K562 (cell line): ENCODE data around the gene PCBP4. TPM values are rescaled to one million over a fixed set of nuclear protein-coding genes. Genes with fewer than 3 reads are reported as not detected.

ENCODE experiments used
- ATAC-seq: fragments of 200-7000 bp; cut with Tn5 transposase; 3 replicates; pipeline ENCODE4 v1.9.1; 2020; ENCODE audit warnings: moderate library complexity
- BruUV-seq: library from RNA; stranded (reverse); fragments of 400-500 nt; replicated peaks from 2 replicates; lab custom pipeline; 2021; lab: Mats Ljungman, UMichigan
- CTCF ChIA-PET: fragments of 300-600 bp; formaldehyde crosslinking; extraction: SDS; loops from one replicate; lab custom pipeline; 2021; ENCODE audit warnings: low intra/inter-chr PET ratio; lab: Yijun Ruan, JAX
- POLR2A ChIA-PET: fragments of 300-600, 350-650 bp; sonication (Branson Sonifier 250); formaldehyde crosslinking; extraction: SDS; loops from one replicate; lab custom pipeline; 2021; ENCODE audit warnings: antibody characterized with exemption, inconsistent platforms; lab: Yijun Ruan, JAX
- DNase-seq, 4 experiments: peaks; one replicate each; pipeline versions ENCODE4 v3.0.0 to v3.0.0-alpha.2; 2011 to 2018; ENCODE audit warnings: low spot score in 3 of 4, mixed read lengths in 3 of 4; ENCODE audit errors: extremely low read depth in 1 of 4
- FAIRE-seq: peaks from 2 replicates; lab custom pipeline; 2011; peaks lifted over from hg19 to GRCh38; lab: Jason Lieb, UNC
- H2AFZ ChIP-seq: 2 replicates; pipeline ENCODE4 v1.6.0; 2011; ENCODE audit warnings: low read depth, low read length, control low read depth, inconsistent platforms
- H3K27ac ChIP-seq: fragments of 200-600 bp; 3 replicates; pipeline ENCODE4 v1.8.0; 2011; ENCODE audit warnings: low read depth, mild to moderate bottlenecking, control low read depth, inconsistent platforms, low read length, moderate library complexity, mixed read lengths; ENCODE audit errors: extremely low read depth
- H3K27me3 ChIP-seq, 2 experiments: fragments of 300-600 bp in 1 of 2; 2 replicates in 1 of 2; 3 replicates in 1 of 2; pipeline versions ENCODE4 v1.6.0 to v1.8.0; 2011; ENCODE audit warnings: inconsistent platforms in 2 of 2, low read length in 2 of 2, mild to moderate bottlenecking in 1 of 2, mixed read lengths in 1 of 2, moderate library complexity in 1 of 2; ENCODE audit not compliant: control insufficient read depth in 2 of 2, insufficient read depth in 2 of 2
- H3K36me3 ChIP-seq: fragments of 300-600 bp; 3 replicates; pipeline ENCODE4 v1.8.0; 2011; ENCODE audit warnings: mild to moderate bottlenecking, low read length, inconsistent platforms; ENCODE audit not compliant: control insufficient read depth, insufficient read depth
- H3K4me1 ChIP-seq, 2 experiments: fragments of 200-600 bp in 1 of 2; replicated peaks in 1 of 2; 2 replicates in 1 of 2; 3 replicates in 1 of 2; pipeline versions ENCODE4 v1.5.1 to v1.8.0; 2011; ENCODE audit warnings: inconsistent platforms in 2 of 2, low read length in 2 of 2, mild to moderate bottlenecking in 1 of 2, mixed read lengths in 1 of 2, moderate library complexity in 1 of 2; ENCODE audit not compliant: control insufficient read depth in 2 of 2, insufficient read depth in 2 of 2
- H3K4me2 ChIP-seq: 2 replicates; pipeline ENCODE4 v1.6.1; 2011; ENCODE audit warnings: low read length, control low read depth, inconsistent platforms, mixed read lengths; ENCODE audit not compliant: insufficient read depth
- H3K4me3 ChIP-seq: fragments of 200-600 bp; sonication (generic), shearing (Covaris generic); 2 replicates; pipeline ENCODE4 v1.5.1; 2016; ENCODE audit warnings: control low read depth, inconsistent platforms
- H3K79me2 ChIP-seq: fragments of 200-600 bp; 3 replicates; pipeline ENCODE4 v1.8.0; 2011; ENCODE audit warnings: low read length, inconsistent platforms; ENCODE audit not compliant: control insufficient read depth, insufficient read depth
- H3K9ac ChIP-seq, 2 experiments: 2 replicates each; pipeline versions ENCODE4 v1.6.0 to v1.6.1; 2011; ENCODE audit warnings: low read depth in 2 of 2, low read length in 2 of 2, control low read depth in 1 of 2, inconsistent platforms in 1 of 2, mild to moderate bottlenecking in 1 of 2, mixed read lengths in 1 of 2; ENCODE audit not compliant: insufficient read depth in 1 of 2
- H3K9me1 ChIP-seq: one replicate; pipeline ENCODE4 v1.6.0; 2011; ENCODE audit warnings: inconsistent platforms, mild to moderate bottlenecking, low read length, moderate library complexity; ENCODE audit not compliant: control insufficient read depth, insufficient read depth
- H3K9me3 ChIP-seq: replicated peaks from 2 replicates; pipeline ENCODE4 v1.5.1; 2011; ENCODE audit warnings: low read depth, low read length, inconsistent platforms; ENCODE audit not compliant: control insufficient read depth, insufficient read depth
- H4K20me1 ChIP-seq: replicated peaks from 2 replicates; pipeline ENCODE4 v1.6.1; 2011; ENCODE audit warnings: low read length, inconsistent platforms, mixed read lengths; ENCODE audit not compliant: control insufficient read depth, insufficient read depth
- CEBPG ChIP-seq, 3 experiments: fragments of 200-800 bp in 1 of 3; sonication (Bioruptor generic) in 1 of 3; sonication (generic) in 1 of 3; formaldehyde crosslinking in 1 of 3; IDR thresholded peaks in 2 of 3; conservative IDR thresholded peaks in 1 of 3; 2 replicates each; pipeline versions ENCODE4 v1.6.1 to v1.8.0; 2016 to 2022; ENCODE audit warnings: missing compliant biosample characterization in 2 of 3, missing genetic modification characterization in 2 of 3, mild to moderate bottlenecking in 1 of 3, missing genetic modification reagents in 1 of 3
- CHD2 ChIP-seq: IDR thresholded peaks from 2 replicates; pipeline ENCODE4 v1.6.1; 2011; ENCODE audit warnings: low read depth, low read length
- KLF16 ChIP-seq: IDR thresholded peaks from 2 replicates; pipeline ENCODE4 v1.6.1; 2016; ENCODE audit warnings: antibody characterized with exemption
- MLLT1 ChIP-seq, 2 experiments: fragments of 450-650 bp; IDR thresholded peaks; 2 replicates each; pipeline ENCODE4 v1.6.1; 2016
- NCOA1 ChIP-seq: fragments of 450-650 bp; IDR thresholded peaks from 2 replicates; pipeline ENCODE4 v1.6.1; 2016; ENCODE audit warnings: low read depth
- SMAD1 ChIP-seq: fragments of 150-350 bp; IDR thresholded peaks from 2 replicates; pipeline ENCODE4 v1.6.1; 2014; ENCODE audit warnings: low read length, low read depth; ENCODE audit not compliant: partially characterized antibody
- TFAM ChIP-seq: fragments of 250-450 bp; sonication (Bioruptor Pico); conservative IDR thresholded peaks from 2 replicates; pipeline ENCODE4 v1.5.0; 2021; ENCODE audit warnings: mild to moderate bottlenecking, moderate library complexity
- TOE1 ChIP-seq, 2 experiments: fragments of 450-650 bp in 1 of 2; sonication (generic) in 1 of 2; formaldehyde crosslinking in 1 of 2; IDR thresholded peaks; 2 replicates each; pipeline versions ENCODE4 v1.7.1 to v1.8.0; 2016 to 2022; ENCODE audit warnings: borderline replicate concordance in 2 of 2, mild to moderate bottlenecking in 2 of 2, antibody characterized with exemption in 1 of 2, inconsistent platforms in 1 of 2, low read depth in 1 of 2, missing genetic modification reagents in 1 of 2, moderate library complexity in 1 of 2
- XRCC5 ChIP-seq: fragments of 200-400 bp; formaldehyde crosslinking; IDR thresholded peaks from 2 replicates; pipeline ENCODE4 v1.6.1; 2017; ENCODE audit warnings: low read depth, mild to moderate bottlenecking, low read length
- ZNF121 ChIP-seq: sonication (generic); formaldehyde crosslinking; conservative IDR thresholded peaks from 2 replicates; pipeline ENCODE4 v1.8.0; 2022; ENCODE audit warnings: missing genetic modification reagents
- WGBS: fragments of 100-300 bp; shearing (Covaris generic); methylation state at CpG from one replicate; pipeline ENCODE4 v1.1.6; 2016; ENCODE audit warnings: low coverage, mixed read lengths; ENCODE audit not compliant: insufficient coverage; ENCODE audit errors: missing lambda C conversion rate; 5-methylcytosine and 5-hydroxymethylcytosine counted together
- in situ Hi-C: fragments of 300-500 bp; cut with MboI; formaldehyde crosslinking; loops from 4 replicates; pipeline ENCODE4 v1.15.0; 2018; ENCODE audit warnings: inconsistent platforms, mixed read lengths
- intact Hi-C: fragments of 100-400 bp; cut with micrococcal nuclease; formaldehyde crosslinking; loops from 2 replicates; pipeline ENCODE4 v1.14.2; 2022
- polyA plus RNA-seq, 8 experiments: library from polyadenylated mRNA; depleted of rRNA in 4 of 8; stranded (reverse) in 5 of 8; unstranded in 3 of 8; fragments of >200 nt; fragmentation: Nextera tagmentation in 2 of 8; fragmentation: Illumina TruSeq in 1 of 8; extraction: Ambion mirVana in 2 of 8; extraction: Trizol in 1 of 8; gene quantifications; 2 replicates each; pipeline versions ENCODE4 v1.2.1 to v1.2.3, GENCODE V29; 2011 to 2014; ENCODE audit warnings: inconsistent platforms in 1 of 8, missing spikeins in 1 of 8
- total RNA-seq, 7 experiments: library from RNA; depleted of rRNA in 6 of 7; stranded (reverse); fragments of >200 nt in 6 of 7; fragmentation: Illumina TruSeq in 2 of 7; extraction: Trizol in 2 of 7; gene quantifications; 2 replicates each; pipeline versions ENCODE4 v1.2.1 to v1.2.3, GENCODE V29; 2011 to 2021; ENCODE audit warnings: low replicate concordance in 1 of 7
- TF ChIP-seq, protein P1 (sequence below): sonication (generic); formaldehyde crosslinking; IDR thresholded peaks from 2 replicates; pipeline ENCODE4 v1.8.0; 2022; ENCODE audit warnings: mild to moderate bottlenecking, missing genetic modification reagents, borderline replicate concordance

Gene PCBP4
- total and polyA plus RNA-seq, 9 of the 15 experiments (the other 6 are each of a cell fraction or from before 2014, with no cell fraction given) = 0.06 to 5.8 (median 2.6) TPM

DNA sequence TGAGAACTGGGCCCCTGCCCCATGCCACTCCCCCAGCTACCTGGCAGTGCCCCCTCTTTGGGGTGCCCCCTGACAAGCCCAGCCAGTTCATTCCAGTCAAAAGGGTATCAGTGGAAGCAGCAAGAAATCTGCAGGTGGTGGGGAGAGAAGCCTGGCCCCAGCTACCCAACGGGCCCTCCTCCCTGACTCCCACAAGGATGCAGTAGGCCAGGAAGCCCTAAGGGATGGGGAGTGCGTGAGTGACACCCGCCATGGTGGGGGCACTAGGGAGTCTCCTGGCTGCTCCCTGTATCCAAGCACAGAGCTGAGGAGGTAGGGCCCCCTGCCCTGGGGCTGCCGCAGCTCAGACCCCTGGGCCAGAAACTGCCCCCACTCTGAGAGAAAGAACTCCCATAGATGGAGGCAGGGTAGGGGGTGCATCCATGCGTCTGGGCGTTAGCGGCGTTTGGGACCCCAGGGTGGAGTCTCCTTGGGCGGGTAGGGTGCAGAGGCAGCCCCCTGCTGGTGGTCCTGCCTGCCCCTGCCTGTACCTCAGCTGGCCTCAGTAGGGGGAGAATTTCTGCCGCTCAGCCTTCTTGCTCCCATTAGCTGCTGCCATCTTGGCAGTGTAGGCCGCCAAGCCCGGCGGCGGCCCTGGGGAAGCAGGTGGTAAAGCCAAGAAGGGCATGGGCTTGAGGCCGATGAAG lies 9.6 kb downstream of the PCBP4 start (continued):
- no peak for TF ChIP-seq TFAM (CRISPR knock-in tag)

DNA sequence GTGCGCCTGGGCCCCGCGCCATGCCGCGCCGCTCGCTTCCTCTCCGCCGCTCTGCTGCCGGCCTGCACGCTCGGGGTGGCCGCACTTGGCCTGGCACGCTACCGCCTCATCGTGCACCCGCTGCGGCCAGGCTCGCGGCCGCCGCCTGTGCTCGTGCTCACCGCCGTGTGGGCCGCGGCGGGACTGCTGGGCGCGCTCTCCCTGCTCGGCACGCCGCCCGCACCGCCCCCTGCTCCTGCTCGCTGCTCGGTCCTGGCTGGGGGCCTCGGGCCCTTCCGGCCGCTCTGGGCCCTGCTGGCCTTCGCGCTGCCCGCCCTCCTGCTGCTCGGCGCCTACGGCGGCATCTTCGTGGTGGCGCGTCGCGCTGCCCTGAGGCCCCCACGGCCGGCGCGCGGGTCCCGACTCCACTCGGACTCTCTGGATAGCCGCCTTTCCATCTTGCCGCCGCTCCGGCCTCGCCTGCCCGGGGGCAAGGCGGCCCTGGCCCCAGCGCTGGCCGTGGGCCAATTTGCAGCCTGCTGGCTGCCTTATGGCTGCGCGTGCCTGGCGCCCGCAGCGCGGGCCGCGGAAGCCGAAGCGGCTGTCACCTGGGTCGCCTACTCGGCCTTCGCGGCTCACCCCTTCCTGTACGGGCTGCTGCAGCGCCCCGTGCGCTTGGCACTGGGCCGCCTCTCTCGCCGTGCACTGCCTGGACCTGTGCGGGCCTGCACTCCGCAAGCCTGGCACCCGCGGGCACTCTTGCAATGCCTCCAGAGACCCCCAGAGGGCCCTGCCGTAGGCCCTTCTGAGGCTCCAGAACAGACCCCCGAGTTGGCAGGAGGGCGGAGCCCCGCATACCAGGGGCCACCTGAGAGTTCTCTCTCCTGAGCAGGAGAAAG lies 11.1 kb downstream of the PCBP4 start:
- in situ Hi-C loops (no loop called here), intact Hi-C loops (no loop called here)
- DNase-seq (no peak), ATAC-seq (peak; percentile 29; the same call in 2 of the 3 replicates), FAIRE-seq (no peak)
- TF ChIP-seq NCOA1 (no peak), CHD2 (no peak), ZNF121 (CRISPR knock-in tag) (no peak), XRCC5 (no peak), MLLT1 (IDR thresholded peaks at IDR 0.05) (no peak), TOE1 (IDR thresholded peaks at IDR 0.05; ENCODE audit: borderline replicate concordance) (no peak), TOE1 (CRISPR knock-in tag; IDR thresholded peaks at IDR 0.05; ENCODE audit: borderline replicate concordance, low read depth) (no peak), CEBPG (CRISPR knock-in tag; IDR thresholded peaks at IDR 0.05) (no peak), CEBPG (tag; conservative IDR thresholded peaks at IDR 0.05 in 1 of 2, IDR thresholded peaks at IDR 0.05 in 1 of 2) (no peak), SMAD1 (no peak), KLF16 (no peak)
- TF ChIP-seq, protein P1, sequence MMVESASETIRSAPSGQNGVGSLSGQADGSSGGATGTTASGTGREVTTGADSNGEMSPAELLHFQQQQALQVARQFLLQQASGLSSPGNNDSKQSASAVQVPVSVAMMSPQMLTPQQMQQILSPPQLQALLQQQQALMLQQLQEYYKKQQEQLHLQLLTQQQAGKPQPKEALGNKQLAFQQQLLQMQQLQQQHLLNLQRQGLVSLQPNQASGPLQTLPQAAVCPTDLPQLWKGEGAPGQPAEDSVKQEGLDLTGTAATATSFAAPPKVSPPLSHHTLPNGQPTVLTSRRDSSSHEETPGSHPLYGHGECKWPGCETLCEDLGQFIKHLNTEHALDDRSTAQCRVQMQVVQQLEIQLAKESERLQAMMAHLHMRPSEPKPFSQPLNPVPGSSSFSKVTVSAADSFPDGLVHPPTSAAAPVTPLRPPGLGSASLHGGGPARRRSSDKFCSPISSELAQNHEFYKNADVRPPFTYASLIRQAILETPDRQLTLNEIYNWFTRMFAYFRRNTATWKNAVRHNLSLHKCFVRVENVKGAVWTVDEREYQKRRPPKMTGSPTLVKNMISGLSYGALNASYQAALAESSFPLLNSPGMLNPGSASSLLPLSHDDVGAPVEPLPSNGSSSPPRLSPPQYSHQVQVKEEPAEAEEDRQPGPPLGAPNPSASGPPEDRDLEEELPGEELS (CRISPR knock-in tag) = no peak
- Histone ChIP-seq H3K9ac (no peak overlapping the region), H3K9me3 (no peaks in the 10 kb centered on the region), H3K9me1 (no peaks in the 10 kb centered on the region), H3K4me2 (no peak overlapping the region), H2AFZ (no peak overlapping the region), H3K36me3 (no peaks in the 10 kb centered on the region), H3K4me3 (no peak overlapping the region), H4K20me1 (no peaks in the 10 kb centered on the region), H3K4me1 (peaks cover 0 to 13% of the 10 kb centered on the region in 2 experiments; a peak in 2 of 5 replicates), H3K79me2 (no peaks in the 10 kb centered on the region), H3K27ac (no peak overlapping the region), H3K27me3 (peaks cover 0 to 4% of the 10 kb centered on the region in 2 experiments; a peak in 2 of 5 replicates)
- POLR2A ChIA-PET = no interaction called here
- BruUV-seq = no TSS peak
- CTCF ChIA-PET = no interaction called here
- 71% methylated on average over 32 of the region's 97 CpGs for WGBS
